Peyer's patch (tissue), 4 donors: ENCODE results near the gene MISP3. TPM values are rescaled to one million over a fixed set of nuclear protein-coding genes. Genes with fewer than 3 reads are reported as not detected.
"Not testable (repeated sequence)": the region's sequence is repeated elsewhere in the genome, so short reads cannot be mapped to it uniquely, and the experiment has no call there.

Experiments used
- DNase-seq, 3 donors: peaks; one replicate each; pipeline ENCODE4 v3.0.0-alpha.2; 2017 to 2019
- H3K27ac ChIP-seq, 4 donors: fragments of 200-600 bp; sonication (generic); one replicate each; pipeline ENCODE4 v1.5.1; 2016 to 2019
- H3K27me3 ChIP-seq, 2 donors: fragments of 200-600 bp; sonication (generic); one replicate each; pipeline ENCODE4 v1.5.1; 2019
- H3K36me3 ChIP-seq, 3 donors: fragments of 200-600 bp; sonication (generic); one replicate each; pipeline ENCODE4 v1.5.1; 2016 to 2019
- H3K4me1 ChIP-seq, 4 donors: fragments of 200-600 bp; sonication (generic); one replicate each; pipeline ENCODE4 v1.5.1; 2016 to 2019
- H3K4me3 ChIP-seq, 4 donors: fragments of 200-600 bp; sonication (generic); 1 replicate in 3 of 4; 2 replicates in 1 of 4; pipeline ENCODE4 v1.5.1; 2016 to 2019; ENCODE audit warnings: mild to moderate bottlenecking in 1 of 4
- H3K9me3 ChIP-seq, 4 donors: fragments of 200-600 bp; sonication (generic); one replicate each; pipeline ENCODE4 v1.5.1; 2016 to 2019; ENCODE audit warnings: mild to moderate bottlenecking in 1 of 4
- POLR2A ChIP-seq, 2 donors: fragments of 450-650 bp; IDR thresholded peaks; one replicate each; pipeline ENCODE4 v1.5.1; 2017; ENCODE audit warnings: antibody characterized with exemption in 2 of 2, mild to moderate bottlenecking in 2 of 2, moderate library complexity in 2 of 2
- total RNA-seq, 4 donors: library from RNA; depleted of rRNA; stranded (reverse); fragments of >200 nt; gene quantifications; one replicate each; pipeline ENCODE4 v1.1.0, GENCODE V29; 2016
- TF ChIP-seq, protein P1 (sequence below), 6 experiments: fragments of 450-650 bp in 4 of 6; fragments of 200-600 bp in 2 of 6; sonication (generic) in 1 of 6; IDR thresholded peaks; one replicate each; pipeline ENCODE4 v1.5.1; 2017 to 2019; ENCODE audit warnings: antibody characterized with exemption in 6 of 6, mild to moderate bottlenecking in 3 of 6, moderate library complexity in 1 of 6

Gene MISP3
- total RNA-seq, 4 donors from 2014 or later, result 25.6 to 58.5 (median 40.7) TPM

DNA sequence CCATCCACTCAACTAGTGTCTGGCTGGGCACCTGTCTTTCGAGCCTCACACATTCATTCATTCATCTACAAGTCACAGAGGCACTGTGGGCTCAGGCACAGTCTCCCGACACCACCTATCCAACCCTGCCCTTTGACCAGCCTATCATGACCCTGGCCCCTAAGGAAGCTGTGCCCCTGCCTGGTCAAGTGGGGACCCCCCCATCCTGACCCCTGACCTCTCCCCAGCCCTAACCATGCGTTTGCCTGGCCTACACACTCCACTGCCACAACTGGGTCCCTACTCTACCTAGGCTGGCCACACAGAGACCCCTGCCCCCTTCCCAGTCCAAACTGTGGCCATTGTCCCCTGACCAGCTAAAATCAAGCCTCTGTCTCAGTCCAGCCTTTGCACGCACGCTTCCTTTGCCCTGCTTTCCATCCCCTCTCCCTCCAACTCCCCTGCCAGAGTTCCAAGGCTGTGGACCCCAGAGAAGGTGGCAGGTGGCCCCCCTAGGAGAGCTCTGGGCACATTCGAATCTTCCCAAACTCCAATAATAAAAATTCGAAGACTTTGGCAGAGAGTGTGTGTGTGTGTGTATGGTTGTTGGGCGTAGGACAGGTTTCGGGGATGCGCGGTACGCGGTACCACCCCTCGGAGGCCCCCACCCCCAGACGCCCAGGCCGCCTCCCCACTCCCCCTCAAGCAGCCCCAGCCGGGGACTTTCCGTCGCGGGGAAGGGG lies 41.4 kb upstream of the MISP3 start:
- H3K4me1 ChIP-seq, result peaks cover 0 to 4% (median 2%) of the 10 kb centered on the region in 4 donors
- H3K27me3 ChIP-seq, result no peaks in the 10 kb centered on the region
- peak overlapping the region; percentile 81 to 96 (median 82) for H3K27ac ChIP-seq

DNA sequence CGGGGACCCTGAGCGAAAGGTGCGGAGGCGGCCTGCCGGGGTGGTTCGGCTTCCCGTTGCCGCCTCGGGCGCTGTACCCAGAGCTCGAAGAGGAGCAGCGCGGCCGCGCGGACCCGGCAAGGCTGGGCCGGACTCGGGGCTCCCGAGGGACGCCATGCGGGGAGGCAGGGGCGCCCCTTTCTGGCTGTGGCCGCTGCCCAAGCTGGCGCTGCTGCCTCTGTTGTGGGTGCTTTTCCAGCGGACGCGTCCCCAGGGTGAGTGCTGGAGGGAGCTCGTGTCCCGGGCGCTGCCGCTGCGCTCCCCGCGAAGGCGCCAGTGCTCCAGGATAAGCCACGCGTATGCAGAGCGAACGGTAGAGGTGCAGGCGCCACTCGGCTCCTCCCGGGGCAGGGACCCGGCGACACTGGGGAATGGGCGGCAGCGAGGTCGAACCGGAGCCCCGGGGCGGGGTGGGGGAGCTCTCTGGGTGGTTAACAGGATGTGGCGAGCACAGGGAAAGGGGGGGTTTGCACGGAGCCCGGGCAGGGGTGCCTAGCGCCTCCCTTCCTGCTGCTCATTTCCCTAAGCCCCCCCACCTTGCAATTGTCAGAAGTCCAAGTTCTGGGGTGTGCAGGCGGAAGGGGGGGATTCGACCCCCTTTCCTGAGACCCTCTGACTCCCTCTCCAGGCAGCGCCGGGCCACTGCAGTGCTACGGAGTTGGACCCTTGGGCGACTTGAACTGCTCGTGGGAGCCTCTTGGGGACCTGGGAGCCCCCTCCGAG lies 40.7 kb upstream of the MISP3 start, which contains the start of gene IL27RA:
TSS of gene IL27RA (plus strand) at position 44 of the 762 bp plus-strand sequence. CDS start at position 155, 111 bp downstream.
- Histone ChIP-seq H3K9me3 (no peaks in the 10 kb centered on the region), H3K36me3 (no peaks in the 10 kb centered on the region), H3K27ac (peak within 1 kb of the TSS; percentile 81 to 96 (median 82)), H3K4me1 (peaks cover 0 to 4% (median 2%) of the 10 kb centered on the region in 4 donors), H3K4me3 (peak within 1 kb of the TSS; percentile 55 to 80 (median 62)), H3K27me3 (no peaks in the 10 kb centered on the region)
- TF ChIP-seq POLR2A (IDR thresholded peaks at IDR 0.05), result no peak
- TF ChIP-seq, protein P1, sequence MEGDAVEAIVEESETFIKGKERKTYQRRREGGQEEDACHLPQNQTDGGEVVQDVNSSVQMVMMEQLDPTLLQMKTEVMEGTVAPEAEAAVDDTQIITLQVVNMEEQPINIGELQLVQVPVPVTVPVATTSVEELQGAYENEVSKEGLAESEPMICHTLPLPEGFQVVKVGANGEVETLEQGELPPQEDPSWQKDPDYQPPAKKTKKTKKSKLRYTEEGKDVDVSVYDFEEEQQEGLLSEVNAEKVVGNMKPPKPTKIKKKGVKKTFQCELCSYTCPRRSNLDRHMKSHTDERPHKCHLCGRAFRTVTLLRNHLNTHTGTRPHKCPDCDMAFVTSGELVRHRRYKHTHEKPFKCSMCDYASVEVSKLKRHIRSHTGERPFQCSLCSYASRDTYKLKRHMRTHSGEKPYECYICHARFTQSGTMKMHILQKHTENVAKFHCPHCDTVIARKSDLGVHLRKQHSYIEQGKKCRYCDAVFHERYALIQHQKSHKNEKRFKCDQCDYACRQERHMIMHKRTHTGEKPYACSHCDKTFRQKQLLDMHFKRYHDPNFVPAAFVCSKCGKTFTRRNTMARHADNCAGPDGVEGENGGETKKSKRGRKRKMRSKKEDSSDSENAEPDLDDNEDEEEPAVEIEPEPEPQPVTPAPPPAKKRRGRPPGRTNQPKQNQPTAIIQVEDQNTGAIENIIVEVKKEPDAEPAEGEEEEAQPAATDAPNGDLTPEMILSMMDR (IDR thresholded peaks at IDR 0.05), result peak; percentile 45 to 58 (median 57)
- DNase-seq, result peak; percentile 72 to 91 (median 85)

More for the DNA sequence above, 41.4 kb upstream of the MISP3 start:
- Histone ChIP-seq H3K9me3 (no peaks in the 10 kb centered on the region), H3K4me3 (peak overlapping the region; percentile 55 to 80 (median 62)), H3K36me3 (no peaks in the 10 kb centered on the region)
- DNase-seq, result no peak
- TF ChIP-seq POLR2A (IDR thresholded peaks at IDR 0.05), result no peak
- TF ChIP-seq, protein P1 (IDR thresholded peaks at IDR 0.05), result no peak

DNA sequence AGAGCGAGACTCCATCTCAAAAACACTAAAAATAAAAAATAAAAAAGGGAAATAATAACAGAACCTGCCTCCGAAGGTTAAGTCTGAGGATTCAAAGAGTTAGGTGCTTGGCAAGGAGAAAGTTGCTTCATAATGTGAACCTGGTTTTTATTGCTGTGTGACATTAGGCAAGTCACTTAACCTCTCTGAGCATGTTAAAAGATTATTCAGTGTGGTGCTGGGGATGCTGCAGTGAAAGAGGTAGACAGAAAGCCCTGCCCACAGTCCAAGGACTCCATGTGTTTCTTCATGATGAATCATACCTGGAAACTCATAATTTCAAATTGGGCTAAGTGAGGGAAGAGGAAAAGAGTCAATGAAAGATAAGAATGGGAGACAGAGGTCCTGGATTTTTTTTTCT lies 38.6 kb upstream of the MISP3 start:
- TF ChIP-seq POLR2A (IDR thresholded peaks at IDR 0.05), result no peak
- TF ChIP-seq, protein P1 (IDR thresholded peaks at IDR 0.05), result no peak
- H3K27me3 ChIP-seq, result no peaks in the 10 kb centered on the region
- no peaks in the 10 kb centered on the region for H3K36me3 ChIP-seq
- H3K27ac ChIP-seq, result no peak overlapping the region
- H3K4me1 ChIP-seq, result peaks cover 0 to 4% (median 2%) of the 10 kb centered on the region in 4 donors
- H3K9me3 ChIP-seq, result no peaks in the 10 kb centered on the region
- DNase-seq, result no peak
- H3K4me3 ChIP-seq, result no peak overlapping the region

DNA sequence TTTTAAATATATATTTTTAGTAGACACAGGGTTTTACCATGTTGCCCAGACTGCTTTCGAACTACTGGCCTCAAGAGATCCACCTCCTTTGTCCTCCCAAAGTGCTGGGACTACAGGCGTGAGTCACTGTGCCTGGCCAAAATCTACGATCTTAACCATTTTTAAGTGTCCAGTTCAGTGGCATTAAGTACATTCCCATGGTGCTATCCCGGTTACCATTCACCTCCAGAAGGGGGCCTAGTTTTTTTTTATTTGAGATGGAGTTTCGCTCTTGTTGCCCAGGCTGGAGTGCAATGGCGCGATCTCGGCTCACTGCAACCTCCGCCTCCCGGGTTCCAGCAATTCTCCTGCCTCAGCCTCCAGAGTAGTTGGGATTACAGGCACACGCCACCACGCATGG lies 37.4 kb upstream of the MISP3 start:
- not testable (repeated sequence) for H3K36me3 ChIP-seq, H3K4me1 ChIP-seq, H3K9me3 ChIP-seq, DNase-seq, H3K4me3 ChIP-seq, H3K27ac ChIP-seq, H3K27me3 ChIP-seq

DNA sequence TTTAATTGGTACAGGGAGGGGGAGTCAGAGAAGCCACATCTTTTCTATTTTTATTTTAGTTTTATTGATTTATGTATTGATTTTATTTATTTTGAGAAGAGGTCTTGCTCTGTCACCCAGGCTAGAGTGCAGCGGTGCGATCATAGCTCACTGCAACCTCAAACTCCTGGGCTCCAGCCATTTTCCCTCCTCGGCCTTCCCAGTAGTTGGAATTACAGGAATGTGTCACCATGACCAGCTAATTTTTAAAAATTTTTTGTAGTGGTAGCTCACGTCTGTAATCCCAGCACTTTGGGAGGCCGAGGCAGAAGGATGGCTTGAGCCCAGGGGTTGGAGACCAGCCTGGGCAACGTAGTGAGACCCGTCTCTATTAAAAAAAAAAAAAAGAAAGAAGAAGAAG lies 36.9 kb upstream of the MISP3 start:
- no peak overlapping the region for H3K4me3 ChIP-seq
- peaks cover 0 to 4% (median 2%) of the 10 kb centered on the region in 4 donors for H3K4me1 ChIP-seq
- no peaks in the 10 kb centered on the region for H3K9me3 ChIP-seq
- H3K27ac ChIP-seq, result no peak overlapping the region
- H3K27me3 ChIP-seq, result no peaks in the 10 kb centered on the region
- TF ChIP-seq, protein P1 (IDR thresholded peaks at IDR 0.05), result no peak
- TF ChIP-seq POLR2A (IDR thresholded peaks at IDR 0.05), result no peak
- H3K36me3 ChIP-seq, result peaks cover 0 to 5% (median 0%) of the 10 kb centered on the region in 3 donors
- DNase-seq, result no peak

DNA sequence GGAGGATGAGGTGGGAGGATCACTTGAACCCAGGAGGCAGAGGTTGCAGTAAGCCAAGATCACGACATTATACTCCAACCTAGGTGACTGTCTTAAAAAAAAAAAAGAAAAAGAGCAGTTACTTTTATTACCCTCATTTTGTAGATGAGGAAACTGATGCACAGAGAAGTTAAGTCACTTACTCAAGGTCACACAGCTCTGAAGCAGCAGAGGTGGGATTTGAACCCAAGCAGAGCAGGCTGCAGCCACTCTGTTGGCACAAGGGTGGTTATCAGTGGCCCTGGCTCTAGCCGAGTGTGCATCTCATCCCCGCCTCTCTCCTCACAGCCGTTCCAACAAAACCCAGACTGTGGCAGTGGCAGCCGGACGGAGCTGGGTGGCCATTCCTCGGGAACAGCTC lies 33.4 kb upstream of the MISP3 start:
- Histone ChIP-seq H3K27me3 (no peaks in the 10 kb centered on the region), H3K9me3 (no peaks in the 10 kb centered on the region), H3K4me1 (peaks cover 0 to 6% (median 0%) of the 10 kb centered on the region in 4 donors), H3K4me3 (no peak overlapping the region), H3K27ac (no peak overlapping the region), H3K36me3 (peaks cover 0 to 5% (median 0%) of the 10 kb centered on the region in 3 donors)
- no peak for DNase-seq
- TF ChIP-seq, protein P1 (IDR thresholded peaks at IDR 0.05), result no peak
- no peak for TF ChIP-seq POLR2A (IDR thresholded peaks at IDR 0.05)
